WTC11 (cell line): ENCODE results near the gene ARHGEF17.

Experiments used
- CREB1 ChIP-seq: sonication (generic); formaldehyde crosslinking; IDR thresholded peaks from 2 replicates; pipeline ENCODE4 v1.8.0; 2023; ENCODE audit warnings: mild to moderate bottlenecking, missing genetic modification reagents
- ESRRA ChIP-seq: sonication (generic); formaldehyde crosslinking; IDR thresholded peaks from 2 replicates; pipeline ENCODE4 v1.8.1; 2022; ENCODE audit warnings: mild to moderate bottlenecking, missing genetic modification reagents, borderline replicate concordance
- JUN ChIP-seq: sonication (generic); formaldehyde crosslinking; IDR thresholded peaks from 2 replicates; pipeline ENCODE4 v1.8.0; 2023; ENCODE audit warnings: mild to moderate bottlenecking, missing genetic modification reagents
- RELA ChIP-seq: sonication (generic); formaldehyde crosslinking; IDR thresholded peaks from 2 replicates; pipeline ENCODE4 v1.8.1; 2022; ENCODE audit warnings: missing genetic modification reagents, mild to moderate bottlenecking, borderline replicate concordance
- TF ChIP-seq, protein P1 (sequence below): fragments of 200-600 bp; IDR thresholded peaks from 2 replicates; pipeline ENCODE4 v1.8.0; 2022; ENCODE audit warnings: antibody characterized with exemption
- TF ChIP-seq, protein P2 (sequence below): sonication (generic); formaldehyde crosslinking; IDR thresholded peaks from 2 replicates; pipeline ENCODE4 v1.8.0; 2023; ENCODE audit warnings: missing genetic modification reagents
- TF ChIP-seq, protein P3 (sequence below): sonication (generic); formaldehyde crosslinking; IDR thresholded peaks from 2 replicates; pipeline ENCODE4 v1.8.0; 2022; ENCODE audit warnings: mild to moderate bottlenecking, missing genetic modification reagents
- TF ChIP-seq, protein P4 (sequence below): sonication (generic); formaldehyde crosslinking; IDR thresholded peaks from 2 replicates; pipeline ENCODE4 v1.8.1; 2022; ENCODE audit warnings: low read depth, mild to moderate bottlenecking, moderate library complexity, missing genetic modification reagents, borderline replicate concordance
- TF ChIP-seq, protein P5 (sequence below): sonication (generic); formaldehyde crosslinking; conservative IDR thresholded peaks from 2 replicates; pipeline ENCODE4 v1.8.1; 2022; ENCODE audit warnings: mild to moderate bottlenecking, missing genetic modification reagents
- TF ChIP-seq, protein P6 (sequence below): sonication (generic); formaldehyde crosslinking; IDR thresholded peaks from 2 replicates; pipeline ENCODE4 v1.8.0; 2022; ENCODE audit warnings: mild to moderate bottlenecking, missing genetic modification reagents
- TF ChIP-seq, protein P7 (sequence below): sonication (generic); formaldehyde crosslinking; IDR thresholded peaks from 2 replicates; pipeline ENCODE4 v1.8.0; 2022; ENCODE audit warnings: missing genetic modification reagents

DNA sequence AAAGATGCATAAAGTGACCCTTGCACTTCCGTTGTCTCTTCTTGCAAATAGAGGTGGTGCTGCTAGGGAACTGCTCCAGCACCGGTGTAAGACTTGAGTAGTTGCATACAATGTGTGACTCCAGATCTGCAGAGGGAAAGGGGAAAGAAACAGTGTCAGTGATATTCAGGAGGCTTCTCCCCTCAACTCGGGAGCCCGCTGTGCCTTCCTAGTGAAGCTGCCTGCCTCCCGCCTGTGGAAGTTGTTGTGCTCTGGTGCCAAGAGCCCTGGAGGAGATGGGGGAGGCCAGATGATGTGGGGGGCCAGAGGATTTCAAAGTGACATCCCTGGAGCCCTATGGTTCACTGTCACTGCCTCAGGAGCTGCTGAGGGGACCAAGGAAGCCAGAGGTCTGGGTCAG, 98.5 kb downstream of the ARHGEF17 start:
- TF ChIP-seq, protein P1, sequence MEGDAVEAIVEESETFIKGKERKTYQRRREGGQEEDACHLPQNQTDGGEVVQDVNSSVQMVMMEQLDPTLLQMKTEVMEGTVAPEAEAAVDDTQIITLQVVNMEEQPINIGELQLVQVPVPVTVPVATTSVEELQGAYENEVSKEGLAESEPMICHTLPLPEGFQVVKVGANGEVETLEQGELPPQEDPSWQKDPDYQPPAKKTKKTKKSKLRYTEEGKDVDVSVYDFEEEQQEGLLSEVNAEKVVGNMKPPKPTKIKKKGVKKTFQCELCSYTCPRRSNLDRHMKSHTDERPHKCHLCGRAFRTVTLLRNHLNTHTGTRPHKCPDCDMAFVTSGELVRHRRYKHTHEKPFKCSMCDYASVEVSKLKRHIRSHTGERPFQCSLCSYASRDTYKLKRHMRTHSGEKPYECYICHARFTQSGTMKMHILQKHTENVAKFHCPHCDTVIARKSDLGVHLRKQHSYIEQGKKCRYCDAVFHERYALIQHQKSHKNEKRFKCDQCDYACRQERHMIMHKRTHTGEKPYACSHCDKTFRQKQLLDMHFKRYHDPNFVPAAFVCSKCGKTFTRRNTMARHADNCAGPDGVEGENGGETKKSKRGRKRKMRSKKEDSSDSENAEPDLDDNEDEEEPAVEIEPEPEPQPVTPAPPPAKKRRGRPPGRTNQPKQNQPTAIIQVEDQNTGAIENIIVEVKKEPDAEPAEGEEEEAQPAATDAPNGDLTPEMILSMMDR: no peak
- TF ChIP-seq ESRRA (CRISPR knock-in tag) (no peak), JUN (CRISPR knock-in tag) (no peak), CREB1 (CRISPR knock-in tag) (no peak), RELA (CRISPR knock-in tag) (no peak)
- TF ChIP-seq, protein P2, sequence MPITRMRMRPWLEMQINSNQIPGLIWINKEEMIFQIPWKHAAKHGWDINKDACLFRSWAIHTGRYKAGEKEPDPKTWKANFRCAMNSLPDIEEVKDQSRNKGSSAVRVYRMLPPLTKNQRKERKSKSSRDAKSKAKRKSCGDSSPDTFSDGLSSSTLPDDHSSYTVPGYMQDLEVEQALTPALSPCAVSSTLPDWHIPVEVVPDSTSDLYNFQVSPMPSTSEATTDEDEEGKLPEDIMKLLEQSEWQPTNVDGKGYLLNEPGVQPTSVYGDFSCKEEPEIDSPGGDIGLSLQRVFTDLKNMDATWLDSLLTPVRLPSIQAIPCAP (CRISPR knock-in tag): no peak
- TF ChIP-seq, protein P3, sequence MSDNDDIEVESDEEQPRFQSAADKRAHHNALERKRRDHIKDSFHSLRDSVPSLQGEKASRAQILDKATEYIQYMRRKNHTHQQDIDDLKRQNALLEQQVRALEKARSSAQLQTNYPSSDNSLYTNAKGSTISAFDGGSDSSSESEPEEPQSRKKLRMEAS (CRISPR knock-in tag): no peak
- TF ChIP-seq, protein P4, sequence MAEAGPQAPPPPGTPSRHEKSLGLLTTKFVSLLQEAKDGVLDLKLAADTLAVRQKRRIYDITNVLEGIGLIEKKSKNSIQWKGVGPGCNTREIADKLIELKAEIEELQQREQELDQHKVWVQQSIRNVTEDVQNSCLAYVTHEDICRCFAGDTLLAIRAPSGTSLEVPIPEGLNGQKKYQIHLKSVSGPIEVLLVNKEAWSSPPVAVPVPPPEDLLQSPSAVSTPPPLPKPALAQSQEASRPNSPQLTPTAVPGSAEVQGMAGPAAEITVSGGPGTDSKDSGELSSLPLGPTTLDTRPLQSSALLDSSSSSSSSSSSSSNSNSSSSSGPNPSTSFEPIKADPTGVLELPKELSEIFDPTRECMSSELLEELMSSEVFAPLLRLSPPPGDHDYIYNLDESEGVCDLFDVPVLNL (CRISPR knock-in tag): no peak
- TF ChIP-seq, protein P5, sequence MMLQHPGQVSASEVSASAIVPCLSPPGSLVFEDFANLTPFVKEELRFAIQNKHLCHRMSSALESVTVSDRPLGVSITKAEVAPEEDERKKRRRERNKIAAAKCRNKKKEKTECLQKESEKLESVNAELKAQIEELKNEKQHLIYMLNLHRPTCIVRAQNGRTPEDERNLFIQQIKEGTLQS (CRISPR knock-in tag): no peak
- TF ChIP-seq, protein P6, sequence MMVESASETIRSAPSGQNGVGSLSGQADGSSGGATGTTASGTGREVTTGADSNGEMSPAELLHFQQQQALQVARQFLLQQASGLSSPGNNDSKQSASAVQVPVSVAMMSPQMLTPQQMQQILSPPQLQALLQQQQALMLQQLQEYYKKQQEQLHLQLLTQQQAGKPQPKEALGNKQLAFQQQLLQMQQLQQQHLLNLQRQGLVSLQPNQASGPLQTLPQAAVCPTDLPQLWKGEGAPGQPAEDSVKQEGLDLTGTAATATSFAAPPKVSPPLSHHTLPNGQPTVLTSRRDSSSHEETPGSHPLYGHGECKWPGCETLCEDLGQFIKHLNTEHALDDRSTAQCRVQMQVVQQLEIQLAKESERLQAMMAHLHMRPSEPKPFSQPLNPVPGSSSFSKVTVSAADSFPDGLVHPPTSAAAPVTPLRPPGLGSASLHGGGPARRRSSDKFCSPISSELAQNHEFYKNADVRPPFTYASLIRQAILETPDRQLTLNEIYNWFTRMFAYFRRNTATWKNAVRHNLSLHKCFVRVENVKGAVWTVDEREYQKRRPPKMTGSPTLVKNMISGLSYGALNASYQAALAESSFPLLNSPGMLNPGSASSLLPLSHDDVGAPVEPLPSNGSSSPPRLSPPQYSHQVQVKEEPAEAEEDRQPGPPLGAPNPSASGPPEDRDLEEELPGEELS (CRISPR knock-in tag): no peak
- TF ChIP-seq, protein P7, sequence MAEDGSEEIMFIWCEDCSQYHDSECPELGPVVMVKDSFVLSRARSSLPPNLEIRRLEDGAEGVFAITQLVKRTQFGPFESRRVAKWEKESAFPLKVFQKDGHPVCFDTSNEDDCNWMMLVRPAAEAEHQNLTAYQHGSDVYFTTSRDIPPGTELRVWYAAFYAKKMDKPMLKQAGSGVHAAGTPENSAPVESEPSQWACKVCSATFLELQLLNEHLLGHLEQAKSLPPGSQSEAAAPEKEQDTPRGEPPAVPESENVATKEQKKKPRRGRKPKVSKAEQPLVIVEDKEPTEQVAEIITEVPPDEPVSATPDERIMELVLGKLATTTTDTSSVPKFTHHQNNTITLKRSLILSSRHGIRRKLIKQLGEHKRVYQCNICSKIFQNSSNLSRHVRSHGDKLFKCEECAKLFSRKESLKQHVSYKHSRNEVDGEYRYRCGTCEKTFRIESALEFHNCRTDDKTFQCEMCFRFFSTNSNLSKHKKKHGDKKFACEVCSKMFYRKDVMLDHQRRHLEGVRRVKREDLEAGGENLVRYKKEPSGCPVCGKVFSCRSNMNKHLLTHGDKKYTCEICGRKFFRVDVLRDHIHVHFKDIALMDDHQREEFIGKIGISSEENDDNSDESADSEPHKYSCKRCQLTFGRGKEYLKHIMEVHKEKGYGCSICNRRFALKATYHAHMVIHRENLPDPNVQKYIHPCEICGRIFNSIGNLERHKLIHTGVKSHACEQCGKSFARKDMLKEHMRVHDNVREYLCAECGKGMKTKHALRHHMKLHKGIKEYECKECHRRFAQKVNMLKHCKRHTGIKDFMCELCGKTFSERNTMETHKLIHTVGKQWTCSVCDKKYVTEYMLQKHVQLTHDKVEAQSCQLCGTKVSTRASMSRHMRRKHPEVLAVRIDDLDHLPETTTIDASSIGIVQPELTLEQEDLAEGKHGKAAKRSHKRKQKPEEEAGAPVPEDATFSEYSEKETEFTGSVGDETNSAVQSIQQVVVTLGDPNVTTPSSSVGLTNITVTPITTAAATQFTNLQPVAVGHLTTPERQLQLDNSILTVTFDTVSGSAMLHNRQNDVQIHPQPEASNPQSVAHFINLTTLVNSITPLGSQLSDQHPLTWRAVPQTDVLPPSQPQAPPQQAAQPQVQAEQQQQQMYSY: no peak
